ENCODE measurements around the gene ABCB11.
A peak's percentile ranks its signal among the peaks of the same experiment; 100 is the strongest.

ABCB11 gene

DNA sequence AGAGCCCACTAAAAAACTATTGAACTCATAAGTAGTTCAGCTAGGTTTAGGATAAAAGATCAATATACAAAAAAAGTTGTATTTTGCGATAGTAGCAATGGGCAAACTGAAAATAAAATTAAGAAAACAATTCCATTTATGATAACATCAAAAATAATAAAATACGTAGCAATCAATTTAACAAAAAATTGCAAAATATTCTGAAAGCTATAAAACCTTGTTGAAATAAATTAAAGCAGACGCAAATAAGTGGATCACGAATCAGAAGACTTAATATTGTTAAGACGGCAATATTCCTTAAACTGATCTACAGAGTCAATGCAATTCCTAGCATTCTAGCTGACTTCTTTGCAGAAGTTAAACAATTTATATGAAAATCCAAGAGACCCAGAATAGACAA lies 24.5 kb downstream of the ABCB11 start:
- DNase-seq: no peak
- TF ChIP-seq POLR2A (IDR thresholded peaks at IDR 0.05; ENCODE audit: low read length) (no peak), GATA1 (IDR thresholded peaks at IDR 0.05; ENCODE audit: low read depth, low read length) (no peak)

DNA sequence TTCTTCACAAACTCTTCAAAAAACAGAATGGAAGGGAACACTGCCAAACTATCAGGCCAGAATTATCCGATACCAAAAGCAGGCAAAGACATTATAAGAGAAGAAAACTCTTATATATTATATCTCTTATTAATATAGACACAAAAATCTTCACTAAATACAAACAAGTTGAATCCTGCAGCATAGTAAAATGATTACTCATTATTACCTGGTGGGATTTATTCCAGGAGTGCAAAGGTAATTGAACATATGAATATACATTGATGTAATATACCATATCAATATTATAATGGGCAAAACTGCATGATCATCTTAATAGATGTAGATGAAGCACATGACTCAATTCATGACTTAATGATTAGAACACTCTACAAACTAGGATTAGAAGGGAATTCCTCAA lies 25.1 kb downstream of the ABCB11 start:
- no peak for DNase-seq
- TF ChIP-seq GATA1 (IDR thresholded peaks at IDR 0.05; ENCODE audit: low read depth, low read length) (no peak), POLR2A (IDR thresholded peaks at IDR 0.05; ENCODE audit: low read length) (no peak)

DNA sequence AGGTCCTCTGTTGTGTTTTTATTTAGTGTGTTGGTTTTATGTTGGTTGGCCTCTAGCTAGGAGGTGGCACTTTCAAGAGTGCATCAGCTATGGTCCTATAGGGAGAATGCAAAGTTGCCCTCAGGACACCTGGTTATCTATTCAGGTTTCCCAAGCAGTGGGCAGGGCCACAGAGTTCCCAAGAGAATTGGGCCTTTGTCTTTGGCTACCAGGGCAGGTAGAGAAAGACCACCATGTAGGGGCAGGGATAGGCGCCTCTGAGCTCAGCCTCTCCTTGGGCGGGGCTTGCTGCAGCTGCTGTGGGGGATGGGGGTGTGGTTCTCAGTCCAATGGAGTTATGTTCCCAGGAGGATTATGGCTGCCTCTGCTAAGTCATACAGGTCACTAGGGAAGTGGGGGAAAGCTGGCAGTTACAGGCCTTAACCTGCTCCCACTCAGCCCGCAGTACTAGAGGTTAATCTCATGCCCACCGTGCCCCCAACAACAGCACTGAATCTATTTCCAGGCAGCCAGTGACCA lies 26.0 kb downstream of the ABCB11 start:
- TF ChIP-seq GATA1 (IDR thresholded peaks at IDR 0.05; ENCODE audit: low read depth, low read length) (no peak), POLR2A (IDR thresholded peaks at IDR 0.05; ENCODE audit: low read length) (no peak)

DNA sequence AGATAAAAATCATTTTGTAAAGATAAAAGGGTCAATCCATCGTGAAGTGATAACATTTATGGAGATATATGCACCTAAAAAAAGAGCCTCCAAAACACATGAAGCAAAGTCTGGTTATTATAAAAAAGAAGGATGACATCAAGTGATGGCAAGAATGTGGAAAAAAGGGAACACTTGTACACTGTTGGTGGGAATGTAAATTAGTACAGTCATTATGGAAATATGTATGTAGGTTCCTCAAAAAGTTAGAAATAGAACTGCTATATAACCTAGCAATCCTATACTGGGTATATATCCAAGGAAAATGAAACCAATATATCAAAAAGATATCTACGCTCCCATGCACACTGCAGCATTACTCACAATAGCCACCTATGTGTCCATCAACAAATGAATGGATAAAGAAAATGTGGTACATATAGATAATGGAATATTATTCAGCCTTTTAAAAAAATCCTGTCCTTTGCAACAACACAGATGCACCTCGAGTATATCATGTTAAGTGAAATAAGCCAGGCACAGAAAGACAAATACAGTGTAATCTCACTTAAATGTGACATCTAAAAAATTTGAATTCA lies 28.9 kb downstream of the ABCB11 start:
- TF ChIP-seq GATA1 (IDR thresholded peaks at IDR 0.05; ENCODE audit: low read depth, low read length): no peak
- no peak for TF ChIP-seq POLR2A (IDR thresholded peaks at IDR 0.05; ENCODE audit: low read length)
- DNase-seq: peak in 1 of 2 experiments; percentile 40

More for the DNA sequence above, 26.0 kb downstream of the ABCB11 start:
- DNase-seq: no peak

DNA sequence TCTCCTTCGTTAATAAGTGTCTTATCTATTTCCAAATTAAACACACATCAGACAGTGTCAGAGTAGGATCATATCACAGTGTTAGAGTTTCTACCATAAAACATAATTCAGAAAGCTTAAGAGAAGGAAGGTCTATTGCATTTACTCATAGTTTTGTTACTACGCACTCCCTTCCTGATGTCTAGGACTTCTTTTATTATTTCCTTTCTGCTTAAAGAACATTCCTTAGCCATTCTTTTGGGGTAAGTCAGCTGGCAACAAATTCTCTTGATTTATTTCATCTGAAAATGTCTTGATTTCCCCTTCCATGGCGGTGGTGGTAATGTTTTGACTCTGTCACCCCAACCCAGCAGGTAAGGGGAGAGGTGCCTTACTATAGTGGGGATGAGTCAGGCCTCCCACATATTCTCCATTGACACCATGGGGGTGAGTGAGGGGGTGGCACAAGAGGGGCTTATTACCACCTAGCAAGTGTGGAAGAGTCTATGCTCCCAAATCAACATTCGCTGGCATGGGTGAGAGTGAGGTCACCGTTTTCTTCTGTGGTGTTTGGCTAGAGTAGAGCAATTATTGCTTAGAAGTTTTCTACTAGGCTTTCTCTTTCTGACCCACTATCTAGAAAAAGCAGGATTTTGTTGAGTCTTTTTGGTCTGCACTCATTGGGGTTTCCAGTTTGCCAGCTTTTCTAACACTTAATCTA lies 29.9 kb downstream of the ABCB11 start:
- DNase-seq: no peak
- TF ChIP-seq POLR2A (IDR thresholded peaks at IDR 0.05; ENCODE audit: low read length) (no peak), GATA1 (IDR thresholded peaks at IDR 0.05; ENCODE audit: low read depth, low read length) (no peak)

DNA sequence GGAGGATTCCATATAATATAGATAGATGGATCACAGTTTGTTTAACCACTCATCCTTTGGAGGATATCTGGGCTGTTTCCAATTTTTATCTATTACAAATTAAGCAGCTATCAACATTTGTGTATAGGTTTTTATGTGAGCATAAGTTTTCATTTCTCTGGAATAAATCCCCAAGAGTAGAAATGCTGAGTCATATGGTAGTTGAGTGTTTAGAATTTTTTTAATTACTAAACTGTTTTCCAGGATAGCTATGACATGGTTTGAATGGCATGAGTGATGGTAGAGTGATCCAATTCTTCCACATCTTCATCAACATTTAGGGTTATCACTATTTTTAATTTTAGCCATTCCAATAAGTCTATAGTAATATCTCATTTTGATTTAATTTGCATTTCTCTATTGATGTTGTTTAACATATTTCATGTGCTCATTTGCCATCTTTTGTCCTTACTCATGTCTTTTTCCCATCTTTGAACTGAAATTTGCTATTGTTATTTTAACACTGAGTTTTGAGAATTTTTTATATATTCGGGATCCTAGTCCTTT lies 31.4 kb downstream of the ABCB11 start:
- no peak for TF ChIP-seq GATA1 (IDR thresholded peaks at IDR 0.05; ENCODE audit: low read depth, low read length)
- no peak for TF ChIP-seq POLR2A (IDR thresholded peaks at IDR 0.05; ENCODE audit: low read length)
- no peak for DNase-seq

DNA sequence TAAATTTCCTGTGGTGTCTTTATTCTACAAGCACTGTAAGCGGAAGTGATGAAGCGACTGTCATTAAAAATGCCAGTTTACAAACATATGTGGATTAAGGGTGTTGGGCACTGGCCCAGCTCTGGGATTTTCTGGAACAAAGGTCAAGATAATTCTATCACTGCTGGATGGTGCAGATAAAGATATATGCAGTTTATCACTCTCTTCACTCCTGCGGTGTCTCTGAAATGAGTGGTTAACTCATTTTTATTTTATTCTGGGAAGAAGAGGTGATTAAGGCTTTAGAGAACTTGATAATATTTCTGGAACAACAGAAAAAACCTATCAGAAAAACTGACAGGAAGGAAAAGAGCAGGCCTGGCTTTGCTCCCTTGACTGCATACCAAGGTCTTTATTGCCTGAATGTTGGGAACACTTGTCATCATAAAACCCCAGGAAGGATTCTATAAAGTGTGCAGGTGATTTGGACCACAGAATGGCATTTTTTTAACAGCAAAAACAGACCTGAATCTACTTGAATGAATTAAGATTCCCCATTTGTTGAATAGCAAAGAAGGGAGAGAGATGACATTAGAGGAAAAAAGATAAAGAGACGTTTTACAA lies 32.4 kb downstream of the ABCB11 start:
- peak; percentile 46 to 82 for DNase-seq
- TF ChIP-seq POLR2A (IDR thresholded peaks at IDR 0.05; ENCODE audit: low read length) (no peak), GATA1 (IDR thresholded peaks at IDR 0.05; ENCODE audit: low read depth, low read length) (no peak)

DNA sequence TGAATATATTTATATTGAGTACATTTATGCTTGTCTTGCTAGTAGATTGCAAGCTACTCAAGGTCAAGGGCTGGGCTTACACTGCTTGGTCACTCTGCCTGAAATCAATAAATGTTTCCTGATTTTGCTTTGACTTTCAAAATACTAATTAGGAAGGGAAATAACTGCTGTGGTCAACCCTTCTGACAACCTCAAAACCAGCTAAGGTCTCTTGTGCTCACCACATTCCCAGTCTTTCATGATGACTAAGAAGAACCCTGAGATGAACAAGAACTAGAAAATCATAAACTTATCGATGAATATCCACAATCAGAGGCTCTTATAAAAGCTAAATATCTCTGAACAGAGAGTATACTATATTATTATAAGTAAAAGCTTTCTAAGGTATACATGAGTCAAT lies 33.3 kb downstream of the ABCB11 start:
- no peak for TF ChIP-seq POLR2A (IDR thresholded peaks at IDR 0.05; ENCODE audit: low read length)
- no peak for TF ChIP-seq GATA1 (IDR thresholded peaks at IDR 0.05; ENCODE audit: low read depth, low read length)
- no peak for DNase-seq

DNA sequence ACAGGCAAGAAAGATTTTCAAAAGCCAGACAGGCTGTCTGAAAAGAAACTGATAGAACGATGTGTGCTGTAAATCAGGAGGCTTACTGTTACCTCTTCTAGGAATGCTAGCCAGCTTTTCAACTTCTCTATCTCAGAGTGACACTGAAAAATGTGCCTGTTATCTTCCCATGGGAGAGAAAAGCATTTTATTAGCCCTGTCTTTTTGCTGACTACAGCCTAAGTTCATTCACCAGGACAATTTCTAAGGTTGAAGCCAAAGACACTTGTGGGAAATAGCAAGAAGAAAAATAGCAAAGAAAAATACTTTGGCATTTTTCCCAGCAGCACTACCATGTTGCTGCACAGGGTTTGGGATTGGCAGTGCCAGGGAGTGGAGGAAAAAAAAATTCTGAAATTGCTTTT lies 34.0 kb downstream of the ABCB11 start:
- TF ChIP-seq POLR2A (IDR thresholded peaks at IDR 0.05; ENCODE audit: low read length) (no peak), GATA1 (IDR thresholded peaks at IDR 0.05; ENCODE audit: low read depth, low read length) (no peak)
- DNase-seq: no peak

DNA sequence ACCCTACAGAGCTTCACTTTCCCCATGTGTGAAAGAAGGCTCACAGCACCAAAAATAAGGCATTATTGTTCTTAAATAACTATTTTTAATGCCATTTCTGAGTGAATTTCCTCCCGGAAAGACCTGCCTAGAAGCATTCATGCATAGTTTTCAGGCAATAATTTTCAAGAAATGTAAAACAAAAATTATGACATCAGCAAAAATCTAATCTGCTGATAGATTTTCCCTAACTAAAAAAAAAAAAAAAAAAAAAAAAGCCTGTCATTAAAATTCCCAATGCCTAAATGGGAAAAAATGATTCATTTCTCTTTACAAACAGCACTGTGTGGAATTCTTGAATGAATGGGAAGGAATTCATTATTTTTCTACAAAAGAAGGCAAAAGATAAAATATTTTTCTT lies 35.4 kb downstream of the ABCB11 start:
- no peak for DNase-seq
- no peak for TF ChIP-seq GATA1 (IDR thresholded peaks at IDR 0.05; ENCODE audit: low read depth, low read length)
- TF ChIP-seq POLR2A (IDR thresholded peaks at IDR 0.05; ENCODE audit: low read length): no peak

DNA sequence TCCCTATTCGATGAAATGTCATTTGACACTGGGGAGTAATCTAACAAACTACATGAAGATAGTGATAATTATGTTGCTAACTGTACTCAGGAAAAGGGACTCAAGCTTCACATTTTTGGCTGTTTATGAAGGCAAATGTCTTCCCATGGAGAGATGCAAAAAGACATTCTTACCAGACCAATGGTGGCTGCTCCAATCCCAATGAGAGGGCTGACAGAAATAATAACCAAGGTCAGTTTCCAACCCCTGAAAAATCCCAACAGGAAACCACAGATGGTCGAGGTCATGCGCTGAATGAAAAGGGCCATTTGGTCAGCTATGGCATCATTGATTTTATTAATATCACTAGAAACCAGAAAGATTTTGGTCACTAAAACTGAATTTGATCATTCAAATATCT lies 37.6 kb downstream of the ABCB11 start:
- DNase-seq: no peak
- TF ChIP-seq GATA1 (IDR thresholded peaks at IDR 0.05; ENCODE audit: low read depth, low read length): no peak
- no peak for TF ChIP-seq POLR2A (IDR thresholded peaks at IDR 0.05; ENCODE audit: low read length)

DNA sequence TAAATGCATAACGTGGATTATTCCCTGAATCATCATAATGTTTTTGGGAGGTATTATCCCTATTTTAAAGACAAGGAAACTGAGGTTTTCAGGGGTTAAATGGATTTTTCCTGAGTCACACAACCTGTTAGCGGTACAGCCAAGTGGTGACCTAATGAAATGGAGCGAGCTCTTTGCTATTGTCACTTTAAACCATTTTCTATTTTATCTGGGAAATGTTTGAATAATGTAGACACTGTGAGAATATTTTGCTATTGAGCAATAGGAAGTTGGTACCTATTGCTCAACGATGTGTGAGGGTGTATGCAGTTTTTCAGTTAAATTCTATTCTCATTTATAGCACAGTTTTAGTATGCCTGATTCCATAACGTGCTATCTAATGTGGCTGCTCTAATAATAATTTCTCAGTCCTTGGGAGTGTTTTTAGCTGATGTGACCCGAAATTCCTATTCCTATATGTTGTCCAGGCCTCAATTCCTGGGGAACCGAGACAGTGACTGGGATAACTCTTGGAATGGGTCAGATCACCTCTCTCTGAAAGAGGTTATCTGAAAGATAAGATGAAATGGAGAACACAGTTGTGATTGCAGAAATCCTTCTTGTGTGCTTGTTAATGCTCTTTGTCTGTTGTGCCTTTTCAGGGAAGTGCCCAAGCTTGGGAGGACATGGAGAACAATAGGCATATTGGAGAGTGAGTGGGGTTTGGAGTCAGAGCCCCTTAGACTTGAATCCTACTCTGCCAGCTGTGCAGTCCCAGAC lies 38.4 kb downstream of the ABCB11 start:
- no peak for TF ChIP-seq GATA1 (IDR thresholded peaks at IDR 0.05; ENCODE audit: low read depth, low read length)
- TF ChIP-seq POLR2A (IDR thresholded peaks at IDR 0.05; ENCODE audit: low read length): no peak
- DNase-seq: no peak

DNA sequence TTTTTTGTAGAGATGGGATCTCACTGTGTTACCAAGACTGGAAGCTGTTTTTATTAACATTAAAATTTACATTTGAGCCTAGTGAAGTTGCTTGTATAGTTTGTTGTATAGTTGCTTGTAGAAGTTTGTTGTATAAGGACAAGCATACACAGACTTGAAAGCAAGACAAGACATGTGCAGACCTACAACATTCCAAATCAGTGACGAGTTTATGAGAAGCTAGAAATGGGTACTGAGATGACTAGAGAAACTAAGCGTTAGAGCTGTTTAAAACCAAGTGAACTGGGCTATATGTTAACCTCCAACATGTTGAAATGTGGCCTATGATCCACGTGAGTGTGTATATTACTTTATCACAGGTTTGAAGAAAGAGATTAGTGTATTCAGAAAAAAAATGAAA lies 39.1 kb downstream of the ABCB11 start:
- no peak for DNase-seq
- TF ChIP-seq GATA1 (IDR thresholded peaks at IDR 0.05; ENCODE audit: low read depth, low read length) (no peak), POLR2A (IDR thresholded peaks at IDR 0.05; ENCODE audit: low read length) (no peak)

DNA sequence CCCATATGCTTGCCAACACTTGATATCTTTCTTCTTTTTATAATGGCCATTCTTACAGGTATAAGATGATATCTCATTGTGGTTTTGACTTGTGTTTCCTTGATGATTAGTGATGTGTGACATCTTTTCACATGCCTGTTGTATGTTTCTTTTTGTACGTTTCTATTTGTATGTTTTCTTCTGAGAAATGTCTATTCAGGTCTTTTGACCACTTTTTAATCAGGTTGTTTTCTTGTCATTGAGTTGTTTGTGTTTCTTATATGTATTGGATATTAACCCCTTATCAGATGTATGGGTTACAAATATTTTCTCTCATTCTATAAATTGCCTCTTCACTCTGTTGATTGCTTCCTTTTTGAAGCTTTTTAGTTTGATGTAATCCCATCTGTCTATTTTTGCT lies 42.4 kb downstream of the ABCB11 start:
- no peak for TF ChIP-seq POLR2A (IDR thresholded peaks at IDR 0.05; ENCODE audit: low read length)
- TF ChIP-seq GATA1 (IDR thresholded peaks at IDR 0.05; ENCODE audit: low read depth, low read length): no peak

More for the DNA sequence above, 42.4 kb downstream of the ABCB11 start:
- DNase-seq: no peak

All from erythroblast (primary cell).